HL-60 (cell line): ENCODE results near the gene RCL1.
"Not testable (repeated sequence)": the region's sequence is repeated elsewhere in the genome, so short reads cannot be mapped to it uniquely, and the experiment has no call there.

Source experiments
- GABPA ChIP-seq: IDR thresholded peaks from 2 replicates; pipeline ENCODE4 v1.6.1; 2012; ENCODE audit warnings: low read depth
- POLR2AphosphoS5 ChIP-seq: IDR thresholded peaks from 2 replicates; pipeline ENCODE4 v1.6.1; 2012; ENCODE audit warnings: low read depth
- TF ChIP-seq, protein P1 (sequence below): IDR thresholded peaks from one replicate; pipeline ENCODE4 v1.5.1; 2011; ENCODE audit warnings: low read length, control low read depth, inconsistent platforms; ENCODE audit not compliant: insufficient read depth
- TF ChIP-seq, protein P2 (sequence below): IDR thresholded peaks from 2 replicates; pipeline ENCODE4 v1.6.1; 2012; ENCODE audit warnings: low read depth; ENCODE audit not compliant: insufficient replicate concordance

DNA sequence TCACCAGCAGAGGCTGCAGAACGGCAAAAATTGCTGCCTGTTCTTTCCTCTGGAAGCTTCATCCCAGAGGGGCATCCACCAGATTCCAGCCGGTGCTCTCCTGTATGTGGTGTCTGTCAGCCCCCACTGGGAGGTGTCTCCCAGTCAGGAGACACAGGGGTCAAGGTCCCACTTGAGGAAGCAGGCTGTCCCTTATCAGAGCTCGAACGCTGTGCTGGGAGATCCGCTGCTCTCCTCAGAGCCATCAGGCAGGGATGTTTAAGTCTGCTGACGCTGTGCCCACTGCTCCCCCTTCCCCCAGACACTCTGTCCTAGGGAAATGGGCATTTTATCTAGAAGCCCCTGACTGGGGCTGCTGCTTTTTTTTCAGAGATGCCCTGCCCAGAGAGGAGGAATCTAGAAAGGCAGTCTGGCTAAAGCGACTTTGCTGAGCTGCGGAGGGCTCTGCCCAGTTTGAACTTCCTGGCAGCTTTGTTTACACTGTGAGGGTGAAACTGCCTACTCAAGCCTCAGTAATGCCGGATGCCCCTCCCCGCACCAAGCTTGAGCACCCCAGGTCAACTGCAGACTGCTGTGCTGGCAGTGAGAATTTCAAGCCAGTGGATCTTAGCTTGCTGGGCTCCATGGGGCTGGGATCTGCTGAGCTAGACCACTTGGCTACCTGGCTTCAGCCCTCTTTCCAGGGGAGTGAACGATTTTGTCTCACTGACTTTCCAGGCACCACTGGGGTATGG, 108.8 kb downstream of the RCL1 start:
- TF ChIP-seq, protein P1, sequence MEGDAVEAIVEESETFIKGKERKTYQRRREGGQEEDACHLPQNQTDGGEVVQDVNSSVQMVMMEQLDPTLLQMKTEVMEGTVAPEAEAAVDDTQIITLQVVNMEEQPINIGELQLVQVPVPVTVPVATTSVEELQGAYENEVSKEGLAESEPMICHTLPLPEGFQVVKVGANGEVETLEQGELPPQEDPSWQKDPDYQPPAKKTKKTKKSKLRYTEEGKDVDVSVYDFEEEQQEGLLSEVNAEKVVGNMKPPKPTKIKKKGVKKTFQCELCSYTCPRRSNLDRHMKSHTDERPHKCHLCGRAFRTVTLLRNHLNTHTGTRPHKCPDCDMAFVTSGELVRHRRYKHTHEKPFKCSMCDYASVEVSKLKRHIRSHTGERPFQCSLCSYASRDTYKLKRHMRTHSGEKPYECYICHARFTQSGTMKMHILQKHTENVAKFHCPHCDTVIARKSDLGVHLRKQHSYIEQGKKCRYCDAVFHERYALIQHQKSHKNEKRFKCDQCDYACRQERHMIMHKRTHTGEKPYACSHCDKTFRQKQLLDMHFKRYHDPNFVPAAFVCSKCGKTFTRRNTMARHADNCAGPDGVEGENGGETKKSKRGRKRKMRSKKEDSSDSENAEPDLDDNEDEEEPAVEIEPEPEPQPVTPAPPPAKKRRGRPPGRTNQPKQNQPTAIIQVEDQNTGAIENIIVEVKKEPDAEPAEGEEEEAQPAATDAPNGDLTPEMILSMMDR = not testable (repeated sequence)
- TF ChIP-seq GABPA, POLR2AphosphoS5: not testable (repeated sequence)
- TF ChIP-seq, protein P2, sequence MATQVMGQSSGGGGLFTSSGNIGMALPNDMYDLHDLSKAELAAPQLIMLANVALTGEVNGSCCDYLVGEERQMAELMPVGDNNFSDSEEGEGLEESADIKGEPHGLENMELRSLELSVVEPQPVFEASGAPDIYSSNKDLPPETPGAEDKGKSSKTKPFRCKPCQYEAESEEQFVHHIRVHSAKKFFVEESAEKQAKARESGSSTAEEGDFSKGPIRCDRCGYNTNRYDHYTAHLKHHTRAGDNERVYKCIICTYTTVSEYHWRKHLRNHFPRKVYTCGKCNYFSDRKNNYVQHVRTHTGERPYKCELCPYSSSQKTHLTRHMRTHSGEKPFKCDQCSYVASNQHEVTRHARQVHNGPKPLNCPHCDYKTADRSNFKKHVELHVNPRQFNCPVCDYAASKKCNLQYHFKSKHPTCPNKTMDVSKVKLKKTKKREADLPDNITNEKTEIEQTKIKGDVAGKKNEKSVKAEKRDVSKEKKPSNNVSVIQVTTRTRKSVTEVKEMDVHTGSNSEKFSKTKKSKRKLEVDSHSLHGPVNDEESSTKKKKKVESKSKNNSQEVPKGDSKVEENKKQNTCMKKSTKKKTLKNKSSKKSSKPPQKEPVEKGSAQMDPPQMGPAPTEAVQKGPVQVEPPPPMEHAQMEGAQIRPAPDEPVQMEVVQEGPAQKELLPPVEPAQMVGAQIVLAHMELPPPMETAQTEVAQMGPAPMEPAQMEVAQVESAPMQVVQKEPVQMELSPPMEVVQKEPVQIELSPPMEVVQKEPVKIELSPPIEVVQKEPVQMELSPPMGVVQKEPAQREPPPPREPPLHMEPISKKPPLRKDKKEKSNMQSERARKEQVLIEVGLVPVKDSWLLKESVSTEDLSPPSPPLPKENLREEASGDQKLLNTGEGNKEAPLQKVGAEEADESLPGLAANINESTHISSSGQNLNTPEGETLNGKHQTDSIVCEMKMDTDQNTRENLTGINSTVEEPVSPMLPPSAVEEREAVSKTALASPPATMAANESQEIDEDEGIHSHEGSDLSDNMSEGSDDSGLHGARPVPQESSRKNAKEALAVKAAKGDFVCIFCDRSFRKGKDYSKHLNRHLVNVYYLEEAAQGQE = not testable (repeated sequence)
